ENCODE results near the gene RYK.

DNA sequence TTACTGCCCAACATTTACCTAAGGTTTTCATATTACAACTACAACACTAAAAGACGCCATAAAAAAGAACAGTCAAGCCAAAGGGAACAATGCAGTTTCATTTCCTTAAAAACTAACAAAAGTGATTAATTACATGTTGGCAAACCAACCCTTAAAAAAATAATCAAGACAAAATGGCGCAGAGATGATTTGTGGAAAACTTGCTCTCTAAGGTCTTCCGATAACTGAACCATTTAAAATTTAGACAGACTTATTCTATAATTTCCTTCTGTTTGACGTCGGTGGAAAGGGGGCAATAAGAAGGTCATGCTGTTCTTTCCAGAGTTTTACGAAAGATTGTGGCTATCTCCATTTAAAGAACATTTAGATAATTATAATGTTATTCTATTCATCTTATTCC is 87.6 kb downstream of the RYK start:
- TF ChIP-seq, protein P1, sequence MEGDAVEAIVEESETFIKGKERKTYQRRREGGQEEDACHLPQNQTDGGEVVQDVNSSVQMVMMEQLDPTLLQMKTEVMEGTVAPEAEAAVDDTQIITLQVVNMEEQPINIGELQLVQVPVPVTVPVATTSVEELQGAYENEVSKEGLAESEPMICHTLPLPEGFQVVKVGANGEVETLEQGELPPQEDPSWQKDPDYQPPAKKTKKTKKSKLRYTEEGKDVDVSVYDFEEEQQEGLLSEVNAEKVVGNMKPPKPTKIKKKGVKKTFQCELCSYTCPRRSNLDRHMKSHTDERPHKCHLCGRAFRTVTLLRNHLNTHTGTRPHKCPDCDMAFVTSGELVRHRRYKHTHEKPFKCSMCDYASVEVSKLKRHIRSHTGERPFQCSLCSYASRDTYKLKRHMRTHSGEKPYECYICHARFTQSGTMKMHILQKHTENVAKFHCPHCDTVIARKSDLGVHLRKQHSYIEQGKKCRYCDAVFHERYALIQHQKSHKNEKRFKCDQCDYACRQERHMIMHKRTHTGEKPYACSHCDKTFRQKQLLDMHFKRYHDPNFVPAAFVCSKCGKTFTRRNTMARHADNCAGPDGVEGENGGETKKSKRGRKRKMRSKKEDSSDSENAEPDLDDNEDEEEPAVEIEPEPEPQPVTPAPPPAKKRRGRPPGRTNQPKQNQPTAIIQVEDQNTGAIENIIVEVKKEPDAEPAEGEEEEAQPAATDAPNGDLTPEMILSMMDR (IDR thresholded peaks at IDR 0.05), result no peak
- no peak for TF ChIP-seq POLR2A (IDR thresholded peaks at IDR 0.05)

Data from esophagus squamous epithelium (tissue), 4 donors.